Measurements from ENCODE around the gene TAB2.

Gene TAB2

DNA sequence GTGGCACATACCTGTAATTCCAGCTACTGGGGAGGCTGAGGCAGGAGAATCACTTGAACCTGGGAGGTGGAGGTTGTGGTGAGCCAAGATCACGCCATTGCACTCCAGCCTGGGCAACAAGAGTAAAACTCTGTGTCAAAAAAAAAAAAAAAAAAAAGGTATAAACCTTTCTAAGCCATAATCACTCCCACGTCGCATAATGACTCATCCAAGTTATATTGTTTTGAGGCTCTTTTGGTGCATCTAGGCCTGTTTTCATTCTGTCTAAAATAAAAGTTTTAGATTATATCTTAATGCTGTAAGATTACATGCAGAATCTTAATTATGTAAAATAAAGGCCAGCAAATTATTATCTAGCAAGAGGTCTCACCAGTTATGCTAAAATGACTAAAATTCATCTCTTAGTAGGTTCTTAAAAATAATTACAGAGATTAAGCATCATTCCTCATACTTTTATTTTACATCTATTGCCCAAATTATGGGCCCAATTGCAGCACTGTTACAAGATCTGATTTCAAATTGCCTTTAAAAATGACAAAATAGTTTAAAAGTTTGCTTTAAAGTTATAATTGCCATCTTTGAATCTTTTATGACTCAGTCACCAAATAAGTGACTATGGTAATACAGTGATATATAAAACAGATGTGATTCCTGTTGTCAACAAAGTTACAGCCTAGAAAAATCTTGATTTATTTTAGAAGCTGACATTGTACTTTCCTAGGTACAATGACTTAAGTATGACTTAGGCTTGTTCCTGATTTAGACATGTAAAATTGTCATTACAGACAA, 72.2 kb downstream of the TAB2 start:
- in situ Hi-C loops (cut with HindIII; ENCODE audit: low sequenced_read_pairs) = no loop called here

DNA sequence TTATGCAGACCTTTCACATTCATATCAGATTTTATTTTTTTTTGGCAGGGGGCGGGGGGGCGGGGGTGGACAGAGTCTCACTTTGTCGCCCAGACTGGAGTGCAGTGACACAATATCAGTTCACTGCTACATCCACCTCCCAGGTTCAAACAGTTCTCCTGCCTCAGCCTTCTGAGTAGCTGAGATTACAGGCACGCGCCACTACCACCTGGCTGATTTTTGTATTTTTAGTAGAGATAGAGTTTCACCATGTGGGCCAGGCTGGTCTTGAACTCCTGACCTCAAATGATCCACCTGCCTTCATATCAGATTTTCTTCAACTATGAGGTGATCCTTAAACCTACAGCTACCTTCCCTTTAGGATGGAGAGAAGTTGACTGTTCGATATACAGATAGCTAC, 74.6 kb downstream of the TAB2 start:
- in situ Hi-C loops (cut with HindIII; ENCODE audit: low sequenced_read_pairs) = no loop called here
- DNase-seq (ENCODE audit: low read depth, low spot score) = no peak
- TF ChIP-seq CTCF (IDR thresholded peaks at IDR 0.05; ENCODE audit: low read depth, low read length) = no peak
- H3K4me3 ChIP-seq (ENCODE audit: low read depth, low read length) = no peak overlapping the region

More for the DNA sequence above, 72.2 kb downstream of the TAB2 start:
- no peak for DNase-seq (ENCODE audit: low read depth, low spot score)
- TF ChIP-seq CTCF (IDR thresholded peaks at IDR 0.05; ENCODE audit: low read depth, low read length) = no peak
- no peak overlapping the region for H3K4me3 ChIP-seq (ENCODE audit: low read depth, low read length)

- DNase-seq (ENCODE audit: low read depth, low spot score) = no peak
- no peak for TF ChIP-seq CTCF (IDR thresholded peaks at IDR 0.05; ENCODE audit: low read depth, low read length)
- H3K4me3 ChIP-seq (ENCODE audit: low read depth, low read length) = no peak overlapping the region
- in situ Hi-C loops (cut with HindIII; ENCODE audit: low sequenced_read_pairs) = no loop called here
Observed at GRCh38 chr6:149392535-149392934, 75.0 kb downstream of the TAB2 start.

GRCh38 chr6:149393002-149393679, 75.6 kb downstream of the TAB2 start:
- no peak overlapping the region for H3K4me3 ChIP-seq (ENCODE audit: low read depth, low read length)
- no peak for DNase-seq (ENCODE audit: low read depth, low spot score)
- TF ChIP-seq CTCF (IDR thresholded peaks at IDR 0.05; ENCODE audit: low read depth, low read length) = no peak
- in situ Hi-C loops (cut with HindIII; ENCODE audit: low sequenced_read_pairs) = no loop called here

GRCh38 chr6:149395185-149395584, 77.7 kb downstream of the TAB2 start:
- no peak for DNase-seq (ENCODE audit: low read depth, low spot score)
- in situ Hi-C loops (cut with HindIII; ENCODE audit: low sequenced_read_pairs) = no loop called here
- no peak overlapping the region for H3K4me3 ChIP-seq (ENCODE audit: low read depth, low read length)
- no peak for TF ChIP-seq CTCF (IDR thresholded peaks at IDR 0.05; ENCODE audit: low read depth, low read length)

DNA sequence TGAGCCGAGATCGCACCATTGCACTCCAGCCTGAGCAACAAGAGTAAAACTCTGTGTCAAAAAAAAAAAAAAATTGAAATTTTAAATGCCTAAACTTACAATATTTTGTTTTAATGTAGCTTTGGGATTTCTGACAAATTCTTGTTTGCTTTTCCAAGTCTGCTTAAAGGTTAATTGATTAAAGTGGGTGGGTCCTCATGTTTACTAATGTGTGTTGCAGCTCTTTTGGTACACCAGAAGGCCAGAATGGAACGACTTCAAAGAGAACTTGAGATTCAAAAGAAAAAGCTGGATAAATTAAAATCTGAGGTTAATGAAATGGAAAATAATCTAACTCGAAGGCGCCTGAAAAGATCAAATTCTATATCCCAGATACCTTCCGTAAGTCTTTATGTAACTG, 79.9 kb downstream of the TAB2 start:
- DNase-seq (ENCODE audit: low read depth, low spot score) = no peak
- TF ChIP-seq CTCF (IDR thresholded peaks at IDR 0.05; ENCODE audit: low read depth, low read length) = no peak
- no peak overlapping the region for H3K4me3 ChIP-seq (ENCODE audit: low read depth, low read length)
- in situ Hi-C loops (cut with HindIII; ENCODE audit: low sequenced_read_pairs) = no loop called here

All from astrocyte of the spinal cord (primary cell).